GM21576 (cell line): ENCODE results near the gene SOHLH1.

Source experiments
- ATAC-seq: cut with Tn5 transposase; IDR thresholded peaks from one replicate; pipeline ENCODE4 v1.9.1; 2021; ENCODE audit warnings: mild to moderate bottlenecking, moderate library complexity; ENCODE audit not compliant: unreplicated experiment

The SOHLH1 gene

GRCh38 chr9:135729480-135729879 is 30.2 kb upstream of the SOHLH1 start:
- ATAC-seq = no peak

GRCh38 chr9:135728436-135729110 is 29.3 kb upstream of the SOHLH1 start:
- ATAC-seq = no peak

- ATAC-seq = no peak
Measured at GRCh38 chr9:135727257-135727875, 28.1 kb upstream of the SOHLH1 start.

- ATAC-seq = no peak
Measured at GRCh38 chr9:135726138-135726853, 27.0 kb upstream of the SOHLH1 start.

- no peak for ATAC-seq
Measured at GRCh38 chr9:135724186-135724787, 25.0 kb upstream of the SOHLH1 start.

- no peak for ATAC-seq
Measured at GRCh38 chr9:135722365-135722764, 23.1 kb upstream of the SOHLH1 start.

GRCh38 chr9:135719472-135719871 is 20.2 kb upstream of the SOHLH1 start:
- no peak for ATAC-seq

GRCh38 chr9:135718616-135719015 is 19.3 kb upstream of the SOHLH1 start:
- no peak for ATAC-seq

GRCh38 chr9:135717410-135717809 is 18.1 kb upstream of the SOHLH1 start:
- ATAC-seq = no peak

GRCh38 chr9:135716045-135716444 is 16.8 kb upstream of the SOHLH1 start:
- ATAC-seq = no peak

- ATAC-seq = no peak
Measured at GRCh38 chr9:135715056-135715595, 15.8 kb upstream of the SOHLH1 start.

GRCh38 chr9:135714242-135715055 is 15.2 kb upstream of the SOHLH1 start:
- ATAC-seq = no peak

GRCh38 chr9:135712613-135713295 is 13.5 kb upstream of the SOHLH1 start:
- no peak for ATAC-seq

GRCh38 chr9:135711881-135712280 is 12.6 kb upstream of the SOHLH1 start:
- ATAC-seq = no peak

GRCh38 chr9:135711391-135711790 is 12.1 kb upstream of the SOHLH1 start:
- no peak for ATAC-seq

GRCh38 chr9:135708164-135708563 is 8.9 kb upstream of the SOHLH1 start:
- ATAC-seq = no peak

GRCh38 chr9:135707252-135708138 is 8.2 kb upstream of the SOHLH1 start:
- no peak for ATAC-seq

GRCh38 chr9:135706288-135706687 is 7.0 kb upstream of the SOHLH1 start:
- ATAC-seq = no peak

GRCh38 chr9:135705376-135705775 is 6.1 kb upstream of the SOHLH1 start:
- no peak for ATAC-seq
